HL-60/S4 treated with phorbol 12-myristate 13-acetate at 8.2 ng/mL for 4 days and 3 days (cell line): ENCODE results near the gene S100A6.
"Not testable (repeated sequence)": the region's sequence is repeated elsewhere in the genome, so short reads cannot be mapped to it uniquely, and the experiment has no call there.

ENCODE experiments used
- in situ Hi-C: fragments of 300-500 bp; cut with MboI; formaldehyde crosslinking; loops from 2 replicates; pipeline ENCODE4 v1.15.0; 2022; ENCODE audit warnings: low sequenced_read_pairs

Gene S100A6

GRCh38 chr1:153535242-153536011, at the start of gene S100A6:
TSS of gene S100A6 (minus strand) at chr1:153535991. CDS start at chr1:153535339, 652 bp downstream.
- in situ Hi-C loops: loop anchor here (25.0 kb wide), 1 partner anchor 452 kb away; the partner anchor contains the start of genes JTB, RAB13 and RPS27

GRCh38 chr1:153585006-153585405, 49.2 kb upstream of the S100A6 start:
- in situ Hi-C loops: no loop called here

- in situ Hi-C loops: no loop called here
Observed at GRCh38 chr1:153583976-153584375, 48.2 kb upstream of the S100A6 start.

- in situ Hi-C loops: not testable (repeated sequence)
Observed at GRCh38 chr1:153583514-153583913, 47.7 kb upstream of the S100A6 start.

- in situ Hi-C loops: not testable (repeated sequence)
Observed at GRCh38 chr1:153582836-153583235, 47.0 kb upstream of the S100A6 start.

- in situ Hi-C loops: no loop called here
Observed at GRCh38 chr1:153578936-153579335, 43.1 kb upstream of the S100A6 start.

- in situ Hi-C loops: no loop called here
Observed at GRCh38 chr1:153578490-153578889, 42.7 kb upstream of the S100A6 start.

- in situ Hi-C loops: no loop called here
Observed at GRCh38 chr1:153577624-153578051, 41.8 kb upstream of the S100A6 start.

- in situ Hi-C loops: no loop called here
Observed at GRCh38 chr1:153577138-153577537, 41.3 kb upstream of the S100A6 start.

GRCh38 chr1:153575497-153575896, 39.7 kb upstream of the S100A6 start:
- in situ Hi-C loops: not testable (repeated sequence)

GRCh38 chr1:153575081-153575491, 39.3 kb upstream of the S100A6 start:
- in situ Hi-C loops: not testable (repeated sequence)

- in situ Hi-C loops: loop anchor here (5.0 kb wide), 1 partner anchor 44 kb away; the partner anchor contains the start of gene S100A14
Observed at GRCh38 chr1:153573351-153573750, 37.6 kb upstream of the S100A6 start.

- in situ Hi-C loops: loop anchor here (5.0 kb wide), 1 partner anchor 45 kb away; the partner anchor contains the start of gene S100A14
Observed at GRCh38 chr1:153572569-153573015, 36.8 kb upstream of the S100A6 start.

- in situ Hi-C loops: loop anchor here (5.0 kb wide), 1 partner anchor 46 kb away; the partner anchor contains the start of gene S100A14
Observed at GRCh38 chr1:153571706-153572105, 35.9 kb upstream of the S100A6 start.

GRCh38 chr1:153570874-153571273, 35.1 kb upstream of the S100A6 start:
- in situ Hi-C loops: loop anchor here (5.0 kb wide), 1 partner anchor 46 kb away; the partner anchor contains the start of gene S100A14

- in situ Hi-C loops: no loop called here
Observed at GRCh38 chr1:153569465-153569864, 33.7 kb upstream of the S100A6 start.

GRCh38 chr1:153568367-153569099, 32.7 kb upstream of the S100A6 start:
- in situ Hi-C loops: no loop called here

- in situ Hi-C loops: no loop called here
Observed at GRCh38 chr1:153567621-153568366, 32.0 kb upstream of the S100A6 start.

- in situ Hi-C loops: no loop called here
Observed at GRCh38 chr1:153566414-153567371, 30.9 kb upstream of the S100A6 start.
